Stomach (tissue), 4 donors: ENCODE measurements around the gene PLIN5.

Experiments used
- EP300 ChIP-seq: sonication (generic); formaldehyde crosslinking; IDR thresholded peaks from one replicate; pipeline ENCODE4 v1.6.1; 2017; ENCODE audit warnings: antibody characterized with exemption
- POLR2A ChIP-seq, 4 donors: fragments of 450-650 bp; IDR thresholded peaks; one replicate each; pipeline ENCODE4 v1.6.1; 2016; ENCODE audit warnings: antibody characterized with exemption in 4 of 4, control low read depth in 2 of 4, mild to moderate bottlenecking in 1 of 4, moderate library complexity in 1 of 4
- POLR2AphosphoS5 ChIP-seq, 3 donors: sonication (generic); formaldehyde crosslinking; IDR thresholded peaks; one replicate each; pipeline ENCODE4 v1.6.1; 2016; ENCODE audit warnings: antibody characterized with exemption in 3 of 3
- TF ChIP-seq, protein P1 (sequence below), 7 experiments: fragments of 450-650 bp in 4 of 7; fragments of 200-600 bp in 3 of 7; sonication (generic) in 3 of 7; IDR thresholded peaks; one replicate each; pipeline ENCODE4 v1.5.1; 2016 to 2019; ENCODE audit warnings: antibody characterized with exemption in 7 of 7, control low read depth in 2 of 7, mild to moderate bottlenecking in 1 of 7

DNA sequence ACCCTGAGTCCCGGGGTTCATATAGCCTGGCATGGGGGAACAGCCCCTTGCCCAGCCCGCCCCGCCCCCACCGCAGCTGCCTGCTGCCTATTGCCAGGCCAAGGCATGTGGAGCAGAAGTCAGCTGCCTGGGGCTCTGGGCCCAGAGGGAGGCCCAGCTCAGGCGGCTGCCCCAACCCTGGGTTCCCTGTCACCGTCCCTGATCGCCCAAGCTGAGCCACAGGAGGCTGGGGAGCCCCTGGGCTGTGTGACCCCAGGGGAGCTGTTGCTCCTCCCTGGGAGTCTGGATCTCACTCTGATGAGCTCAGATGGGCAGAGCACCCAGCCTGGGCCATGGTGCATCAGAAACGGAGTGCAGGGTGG lies 18.1 kb downstream of the PLIN5 start:
- TF ChIP-seq, protein P1, sequence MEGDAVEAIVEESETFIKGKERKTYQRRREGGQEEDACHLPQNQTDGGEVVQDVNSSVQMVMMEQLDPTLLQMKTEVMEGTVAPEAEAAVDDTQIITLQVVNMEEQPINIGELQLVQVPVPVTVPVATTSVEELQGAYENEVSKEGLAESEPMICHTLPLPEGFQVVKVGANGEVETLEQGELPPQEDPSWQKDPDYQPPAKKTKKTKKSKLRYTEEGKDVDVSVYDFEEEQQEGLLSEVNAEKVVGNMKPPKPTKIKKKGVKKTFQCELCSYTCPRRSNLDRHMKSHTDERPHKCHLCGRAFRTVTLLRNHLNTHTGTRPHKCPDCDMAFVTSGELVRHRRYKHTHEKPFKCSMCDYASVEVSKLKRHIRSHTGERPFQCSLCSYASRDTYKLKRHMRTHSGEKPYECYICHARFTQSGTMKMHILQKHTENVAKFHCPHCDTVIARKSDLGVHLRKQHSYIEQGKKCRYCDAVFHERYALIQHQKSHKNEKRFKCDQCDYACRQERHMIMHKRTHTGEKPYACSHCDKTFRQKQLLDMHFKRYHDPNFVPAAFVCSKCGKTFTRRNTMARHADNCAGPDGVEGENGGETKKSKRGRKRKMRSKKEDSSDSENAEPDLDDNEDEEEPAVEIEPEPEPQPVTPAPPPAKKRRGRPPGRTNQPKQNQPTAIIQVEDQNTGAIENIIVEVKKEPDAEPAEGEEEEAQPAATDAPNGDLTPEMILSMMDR (IDR thresholded peaks at IDR 0.05), result no peak
- no peak for TF ChIP-seq POLR2A (IDR thresholded peaks at IDR 0.05)
- no peak for TF ChIP-seq POLR2AphosphoS5 (IDR thresholded peaks at IDR 0.05)
- TF ChIP-seq EP300, result no peak
